Measurements from ENCODE around the gene LMTK2. TPM values are rescaled to one million over a fixed set of nuclear protein-coding genes. Genes with fewer than 3 reads are reported as not detected.

Gene LMTK2
- total and polyA plus RNA-seq, 2 donors, result 6.8 to 12.4 TPM

DNA sequence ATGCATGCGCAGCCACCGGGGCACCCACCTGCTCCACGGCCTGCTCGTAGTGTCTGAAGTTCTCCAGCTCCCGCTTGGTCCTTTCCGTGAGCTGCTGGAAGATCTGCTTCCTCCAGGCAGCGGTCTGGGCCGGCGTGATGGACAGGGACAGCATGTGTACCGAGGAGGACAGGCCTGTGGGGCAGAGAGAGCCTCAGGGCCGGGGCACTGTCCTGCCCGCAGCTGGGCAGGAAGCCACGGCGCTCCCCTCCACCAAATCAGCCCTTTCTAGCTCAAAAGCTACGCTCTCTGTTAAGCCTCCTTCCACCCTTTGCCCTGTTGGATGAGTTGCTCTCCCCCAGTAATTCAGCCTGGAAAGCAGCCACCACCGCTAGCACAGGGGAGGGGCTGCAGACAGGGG, 126.1 kb downstream of the LMTK2 start:
- DNase-seq (ENCODE audit: extremely low spot score), result no peak
- H3K36me3 ChIP-seq (ENCODE audit: insufficient read depth), result no peaks in the 10 kb centered on the region
- no peak overlapping the region for H3K27ac ChIP-seq (ENCODE audit: low read depth)
- no peak overlapping the region for H3K4me3 ChIP-seq (ENCODE audit: low read depth, low read length)
- WGBS, result 90% methylated on average over 16 of the region's 16 CpGs
- no peaks in the 10 kb centered on the region for H3K4me1 ChIP-seq (ENCODE audit: insufficient read depth)

DNA sequence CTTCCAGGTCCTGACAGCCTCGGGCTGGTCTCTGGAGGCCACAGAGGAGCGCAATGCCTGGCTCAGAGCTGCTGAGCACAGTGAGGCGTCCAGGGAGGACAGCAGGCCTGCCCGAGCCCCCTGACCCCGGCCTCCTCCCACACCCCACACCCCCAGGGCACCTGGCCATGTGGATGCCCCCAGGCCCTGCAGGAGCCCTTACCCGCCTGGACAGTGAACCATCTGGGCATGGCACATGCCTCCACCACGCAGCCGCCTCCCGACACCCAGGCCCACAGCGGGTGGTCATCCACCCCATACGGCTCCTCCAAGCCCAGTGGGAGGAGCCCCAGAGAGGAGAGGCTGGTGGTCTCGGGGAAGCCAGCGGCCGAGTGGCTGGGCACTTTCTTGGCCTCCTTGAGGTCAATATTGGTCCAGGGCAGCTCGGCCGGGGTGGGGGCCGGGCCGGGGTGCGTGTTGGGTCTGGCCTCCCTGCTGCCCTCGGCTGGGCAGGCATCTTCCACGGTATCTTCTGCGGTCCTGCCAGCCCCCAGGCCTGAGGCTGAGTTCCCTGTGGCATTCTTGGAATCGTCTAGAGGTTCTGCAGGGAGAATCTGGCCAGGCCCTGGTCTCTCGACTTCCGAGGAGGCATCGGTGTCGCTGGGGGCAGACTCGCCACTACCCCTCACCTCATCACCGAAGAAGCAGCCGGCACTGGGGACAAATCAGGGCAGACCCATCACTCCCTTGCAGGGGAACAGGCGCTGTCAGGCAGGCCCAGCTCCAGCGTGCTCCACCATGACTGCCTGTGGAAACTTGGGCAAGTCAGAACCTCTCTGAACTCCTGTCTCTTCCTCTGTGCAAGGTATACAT, 126.8 kb downstream of the LMTK2 start:
- Histone ChIP-seq H3K4me1 (ENCODE audit: insufficient read depth) (no peaks in the 10 kb centered on the region), H3K27ac (ENCODE audit: low read depth) (no peak overlapping the region), H3K4me3 (ENCODE audit: low read depth, low read length) (no peak overlapping the region), H3K36me3 (ENCODE audit: insufficient read depth) (no peaks in the 10 kb centered on the region)
- 91% methylated on average over 32 of the region's 32 CpGs for WGBS
- no peak for DNase-seq (ENCODE audit: extremely low spot score)

- Histone ChIP-seq H3K27ac (ENCODE audit: low read depth) (no peak overlapping the region), H3K36me3 (ENCODE audit: insufficient read depth) (no peaks in the 10 kb centered on the region), H3K4me1 (ENCODE audit: insufficient read depth) (no peaks in the 10 kb centered on the region), H3K4me3 (ENCODE audit: low read depth, low read length) (no peak overlapping the region)
- no peak for DNase-seq (ENCODE audit: extremely low spot score)
- WGBS, result 96% methylated on average over 10 of the region's 10 CpGs
Measured at GRCh38 chr7:98234429-98235147, 127.9 kb downstream of the LMTK2 start.

- no peak overlapping the region for H3K27ac ChIP-seq (ENCODE audit: low read depth)
- no peak overlapping the region for H3K4me3 ChIP-seq (ENCODE audit: low read depth, low read length)
- H3K36me3 ChIP-seq (ENCODE audit: insufficient read depth), result no peaks in the 10 kb centered on the region
- 93% methylated on average over 11 of the region's 11 CpGs for WGBS
- no peak for DNase-seq (ENCODE audit: extremely low spot score)
- no peaks in the 10 kb centered on the region for H3K4me1 ChIP-seq (ENCODE audit: insufficient read depth)
Measured at GRCh38 chr7:98235901-98236300, 129.2 kb downstream of the LMTK2 start.

GRCh38 chr7:98236355-98237185, 129.9 kb downstream of the LMTK2 start:
- H3K4me1 ChIP-seq (ENCODE audit: insufficient read depth), result no peaks in the 10 kb centered on the region
- 93% methylated on average over 25 of the region's 25 CpGs for WGBS
- H3K27ac ChIP-seq (ENCODE audit: low read depth), result no peak overlapping the region
- H3K4me3 ChIP-seq (ENCODE audit: low read depth, low read length), result no peak overlapping the region
- H3K36me3 ChIP-seq (ENCODE audit: insufficient read depth), result no peaks in the 10 kb centered on the region
- DNase-seq (ENCODE audit: extremely low spot score), result no peak

GRCh38 chr7:98238076-98238475, 131.4 kb downstream of the LMTK2 start:
- no peak for DNase-seq (ENCODE audit: extremely low spot score)
- WGBS, result 94% methylated on average over 4 of the region's 4 CpGs
- no peak overlapping the region for H3K27ac ChIP-seq (ENCODE audit: low read depth)
- no peaks in the 10 kb centered on the region for H3K4me1 ChIP-seq (ENCODE audit: insufficient read depth)
- H3K36me3 ChIP-seq (ENCODE audit: insufficient read depth), result no peaks in the 10 kb centered on the region
- H3K4me3 ChIP-seq (ENCODE audit: low read depth, low read length), result no peak overlapping the region

DNA sequence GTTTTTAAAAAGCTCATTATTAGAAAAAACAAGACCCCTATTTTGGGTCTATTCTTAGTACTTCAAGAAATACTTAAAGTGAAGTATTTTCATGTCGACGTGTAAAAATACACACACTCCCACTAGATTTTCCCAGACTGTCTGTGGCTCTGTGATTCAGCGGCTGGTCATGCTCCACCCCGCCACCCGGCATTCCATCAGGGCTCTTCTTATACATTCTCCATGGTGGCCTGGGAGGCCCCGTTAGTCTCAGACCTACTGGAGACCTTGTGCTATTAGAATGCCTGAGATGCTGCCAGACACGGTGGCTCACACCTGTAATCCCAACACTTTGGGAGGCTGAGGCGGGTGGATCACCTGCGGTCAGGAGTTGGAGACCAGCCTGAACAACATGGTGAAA, 132.3 kb downstream of the LMTK2 start:
- Histone ChIP-seq H3K4me1 (ENCODE audit: insufficient read depth) (no peaks in the 10 kb centered on the region), H3K4me3 (ENCODE audit: low read depth, low read length) (no peak overlapping the region), H3K27ac (ENCODE audit: low read depth) (no peak overlapping the region), H3K36me3 (ENCODE audit: insufficient read depth) (no peaks in the 10 kb centered on the region)
- 95% methylated on average over 9 of the region's 9 CpGs for WGBS
- no peak for DNase-seq (ENCODE audit: extremely low spot score)

GRCh38 chr7:98240961-98241673, 134.5 kb downstream of the LMTK2 start:
- 69% methylated on average over 19 of the region's 19 CpGs for WGBS
- Histone ChIP-seq H3K4me1 (ENCODE audit: insufficient read depth) (no peaks in the 10 kb centered on the region), H3K36me3 (ENCODE audit: insufficient read depth) (peaks cover 2% of the 10 kb centered on the region), H3K27ac (ENCODE audit: low read depth) (no peak overlapping the region), H3K4me3 (ENCODE audit: low read depth, low read length) (no peak overlapping the region)
- no peak for DNase-seq (ENCODE audit: extremely low spot score)

DNA sequence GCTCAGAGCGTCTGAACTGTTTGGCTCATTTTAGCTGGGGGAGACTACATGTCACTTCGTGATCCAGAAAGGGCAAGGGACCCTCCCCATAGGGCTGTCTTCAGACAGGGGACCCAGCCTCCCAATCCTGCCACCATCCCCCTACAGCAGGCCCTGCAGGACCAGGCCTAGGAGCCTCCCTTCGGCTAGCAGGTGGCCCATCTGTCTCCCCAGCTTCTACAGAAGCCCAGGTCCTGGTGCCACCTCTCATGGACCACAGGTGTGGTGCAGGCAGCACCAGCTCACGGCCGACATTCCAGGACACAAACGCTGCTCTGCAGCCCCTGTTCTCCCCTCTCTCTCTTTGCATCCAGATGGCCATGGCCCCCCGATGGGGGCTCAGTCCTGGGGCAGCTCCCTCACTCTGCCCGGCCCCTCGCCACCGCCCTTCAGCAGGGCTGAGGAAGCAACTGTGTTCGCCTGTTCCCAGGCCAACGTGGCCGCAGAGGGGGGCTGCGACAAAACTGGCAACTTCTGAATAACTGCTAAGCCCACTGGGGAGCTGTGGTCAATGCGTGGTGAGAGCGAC, 135.1 kb downstream of the LMTK2 start:
- Histone ChIP-seq H3K4me1 (ENCODE audit: insufficient read depth) (no peaks in the 10 kb centered on the region), H3K36me3 (ENCODE audit: insufficient read depth) (peaks cover 2% of the 10 kb centered on the region), H3K4me3 (ENCODE audit: low read depth, low read length) (no peak overlapping the region), H3K27ac (ENCODE audit: low read depth) (no peak overlapping the region)
- no peak for DNase-seq (ENCODE audit: extremely low spot score)
- 82% methylated on average over 16 of the region's 16 CpGs for WGBS

GRCh38 chr7:98242342-98242741, 135.7 kb downstream of the LMTK2 start:
- H3K36me3 ChIP-seq (ENCODE audit: insufficient read depth), result peaks cover 2% of the 10 kb centered on the region
- no peaks in the 10 kb centered on the region for H3K4me1 ChIP-seq (ENCODE audit: insufficient read depth)
- DNase-seq (ENCODE audit: extremely low spot score), result no peak
- H3K4me3 ChIP-seq (ENCODE audit: low read depth, low read length), result no peak overlapping the region
- 100% methylated on average over 1 of the region's 1 CpG for WGBS
- H3K27ac ChIP-seq (ENCODE audit: low read depth), result no peak overlapping the region

DNA sequence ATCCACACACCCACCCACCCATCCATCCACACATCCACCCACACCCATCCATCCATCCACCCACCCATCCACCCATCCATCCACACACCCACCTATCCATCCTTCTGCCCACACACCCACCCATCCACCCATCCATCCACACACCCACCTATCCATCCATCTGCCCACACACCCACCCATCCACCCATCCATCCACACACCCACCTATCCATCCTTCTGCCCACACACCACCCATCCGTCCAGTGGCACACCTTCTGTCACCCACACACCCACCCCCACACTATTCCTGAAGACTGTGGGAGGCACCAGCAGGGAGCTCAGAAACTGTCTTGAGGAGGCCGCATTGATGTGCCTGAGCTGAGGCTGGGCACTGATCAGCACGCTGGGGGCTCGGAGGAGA, 136.3 kb downstream of the LMTK2 start:
- no peak overlapping the region for H3K27ac ChIP-seq (ENCODE audit: low read depth)
- no peak overlapping the region for H3K4me3 ChIP-seq (ENCODE audit: low read depth, low read length)
- H3K4me1 ChIP-seq (ENCODE audit: insufficient read depth), result no peaks in the 10 kb centered on the region
- 92% methylated on average over 4 of the region's 4 CpGs for WGBS
- DNase-seq (ENCODE audit: extremely low spot score), result no peak
- H3K36me3 ChIP-seq (ENCODE audit: insufficient read depth), result peaks cover 2% of the 10 kb centered on the region

- Histone ChIP-seq H3K4me3 (ENCODE audit: low read depth, low read length) (no peak overlapping the region), H3K27ac (ENCODE audit: low read depth) (no peak overlapping the region), H3K36me3 (ENCODE audit: insufficient read depth) (peaks cover 2% of the 10 kb centered on the region), H3K4me1 (ENCODE audit: insufficient read depth) (no peaks in the 10 kb centered on the region)
- WGBS, result 93% methylated on average over 14 of the region's 14 CpGs
- no peak for DNase-seq (ENCODE audit: extremely low spot score)
Measured at GRCh38 chr7:98244871-98245270, 138.2 kb downstream of the LMTK2 start.

- WGBS, result 94% methylated on average over 12 of the region's 12 CpGs
- no peak overlapping the region for H3K27ac ChIP-seq (ENCODE audit: low read depth)
- no peak for DNase-seq (ENCODE audit: extremely low spot score)
- H3K36me3 ChIP-seq (ENCODE audit: insufficient read depth), result peaks cover 2% of the 10 kb centered on the region
- no peaks in the 10 kb centered on the region for H3K4me1 ChIP-seq (ENCODE audit: insufficient read depth)
- H3K4me3 ChIP-seq (ENCODE audit: low read depth, low read length), result no peak overlapping the region
Measured at GRCh38 chr7:98248156-98248555, 141.5 kb downstream of the LMTK2 start.

All from urinary bladder (tissue), 4 donors.